PFSK-1 (cell line): ENCODE results near the gene PRKCE.

ENCODE experiments used
- FOXP2 ChIP-seq: optimal IDR thresholded peaks from 2 replicates; pipeline ENCODE3; 2011; ENCODE audit warnings: borderline replicate concordance, control low read depth, inconsistent platforms; ENCODE audit not compliant: insufficient read depth; ENCODE audit errors: extremely low read length, extremely low read depth
- POLR2AphosphoS5 ChIP-seq: IDR thresholded peaks from 2 replicates; pipeline ENCODE4 v1.6.1; 2012; ENCODE audit warnings: low read depth, mild to moderate bottlenecking, control low read depth, low read length, moderate library complexity
- SIN3A ChIP-seq: IDR thresholded peaks from 2 replicates; pipeline ENCODE4 v1.6.1; 2012; ENCODE audit warnings: mild to moderate bottlenecking, low read length, moderate library complexity, borderline replicate concordance; ENCODE audit not compliant: insufficient read depth
- TAF1 ChIP-seq: IDR thresholded peaks from 2 replicates; pipeline ENCODE4 v1.6.1; 2012; ENCODE audit warnings: low read length, control low read depth, borderline replicate concordance; ENCODE audit not compliant: insufficient read depth
- TF ChIP-seq, protein P1 (sequence below), 2 experiments: IDR thresholded peaks; 2 replicates each; pipeline versions ENCODE4 v1.6.1 to v1.8.0; 2011 to 2012; ENCODE audit warnings: low read depth in 2 of 2, low read length in 2 of 2, control low read depth in 1 of 2, inconsistent platforms in 1 of 2, mild to moderate bottlenecking in 1 of 2, moderate library complexity in 1 of 2; ENCODE audit not compliant: insufficient read depth in 1 of 2

DNA sequence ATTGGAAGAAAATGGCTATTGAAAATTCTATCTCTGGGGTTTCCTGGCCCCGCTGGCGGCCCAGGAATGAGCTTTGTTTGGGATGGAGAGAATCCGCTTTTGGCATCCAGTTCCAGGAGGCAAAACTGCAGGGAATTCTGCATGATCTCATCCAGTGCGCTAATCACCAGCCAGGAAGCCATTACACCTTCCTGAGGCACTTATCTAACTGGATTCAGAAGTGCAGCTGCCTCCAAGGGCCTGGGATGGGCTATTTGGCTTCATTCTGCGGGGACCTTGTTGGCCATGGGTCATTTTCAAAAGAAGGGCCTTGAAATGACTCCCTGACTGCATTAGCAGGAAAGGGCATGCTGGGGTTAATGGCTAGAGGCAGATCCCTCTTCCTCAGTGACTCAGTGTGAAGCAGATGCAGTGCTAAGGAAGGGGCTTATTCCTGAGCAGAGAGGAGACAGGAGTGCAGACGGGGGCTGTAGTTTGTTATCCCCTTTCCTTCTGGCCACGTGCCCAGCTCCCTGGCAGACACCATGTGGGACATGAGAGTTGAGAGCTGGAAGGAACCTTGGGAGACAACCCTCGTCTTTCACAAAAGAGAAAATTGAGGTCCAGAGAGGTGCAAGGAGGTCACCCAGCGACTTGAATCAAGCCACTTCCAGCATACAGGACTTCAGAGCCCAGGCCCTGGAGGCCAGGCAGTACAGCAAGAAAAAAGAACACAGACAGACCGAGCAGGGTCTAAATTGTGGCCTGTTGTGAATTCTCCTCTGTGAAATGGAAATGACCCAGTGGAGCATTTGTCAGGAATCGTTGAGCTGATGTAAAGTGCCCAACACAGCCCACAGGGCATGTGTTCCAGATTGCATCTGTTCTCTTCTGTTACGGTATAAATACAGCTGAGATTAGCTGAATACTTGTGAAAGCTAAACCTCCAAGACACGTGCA lies 161.8 kb downstream of the PRKCE start:
- TF ChIP-seq TAF1 (no peak), POLR2AphosphoS5 (no peak), SIN3A (no peak), FOXP2 (no peak)
- TF ChIP-seq, protein P1, sequence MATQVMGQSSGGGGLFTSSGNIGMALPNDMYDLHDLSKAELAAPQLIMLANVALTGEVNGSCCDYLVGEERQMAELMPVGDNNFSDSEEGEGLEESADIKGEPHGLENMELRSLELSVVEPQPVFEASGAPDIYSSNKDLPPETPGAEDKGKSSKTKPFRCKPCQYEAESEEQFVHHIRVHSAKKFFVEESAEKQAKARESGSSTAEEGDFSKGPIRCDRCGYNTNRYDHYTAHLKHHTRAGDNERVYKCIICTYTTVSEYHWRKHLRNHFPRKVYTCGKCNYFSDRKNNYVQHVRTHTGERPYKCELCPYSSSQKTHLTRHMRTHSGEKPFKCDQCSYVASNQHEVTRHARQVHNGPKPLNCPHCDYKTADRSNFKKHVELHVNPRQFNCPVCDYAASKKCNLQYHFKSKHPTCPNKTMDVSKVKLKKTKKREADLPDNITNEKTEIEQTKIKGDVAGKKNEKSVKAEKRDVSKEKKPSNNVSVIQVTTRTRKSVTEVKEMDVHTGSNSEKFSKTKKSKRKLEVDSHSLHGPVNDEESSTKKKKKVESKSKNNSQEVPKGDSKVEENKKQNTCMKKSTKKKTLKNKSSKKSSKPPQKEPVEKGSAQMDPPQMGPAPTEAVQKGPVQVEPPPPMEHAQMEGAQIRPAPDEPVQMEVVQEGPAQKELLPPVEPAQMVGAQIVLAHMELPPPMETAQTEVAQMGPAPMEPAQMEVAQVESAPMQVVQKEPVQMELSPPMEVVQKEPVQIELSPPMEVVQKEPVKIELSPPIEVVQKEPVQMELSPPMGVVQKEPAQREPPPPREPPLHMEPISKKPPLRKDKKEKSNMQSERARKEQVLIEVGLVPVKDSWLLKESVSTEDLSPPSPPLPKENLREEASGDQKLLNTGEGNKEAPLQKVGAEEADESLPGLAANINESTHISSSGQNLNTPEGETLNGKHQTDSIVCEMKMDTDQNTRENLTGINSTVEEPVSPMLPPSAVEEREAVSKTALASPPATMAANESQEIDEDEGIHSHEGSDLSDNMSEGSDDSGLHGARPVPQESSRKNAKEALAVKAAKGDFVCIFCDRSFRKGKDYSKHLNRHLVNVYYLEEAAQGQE (IDR thresholded peaks at IDR 0.05; ENCODE audit: insufficient read depth in 1 of 2, low read depth in 2 of 2, low read length in 2 of 2), result no peak
